Measurements from ENCODE around the gene UNC119.

Gene UNC119

DNA sequence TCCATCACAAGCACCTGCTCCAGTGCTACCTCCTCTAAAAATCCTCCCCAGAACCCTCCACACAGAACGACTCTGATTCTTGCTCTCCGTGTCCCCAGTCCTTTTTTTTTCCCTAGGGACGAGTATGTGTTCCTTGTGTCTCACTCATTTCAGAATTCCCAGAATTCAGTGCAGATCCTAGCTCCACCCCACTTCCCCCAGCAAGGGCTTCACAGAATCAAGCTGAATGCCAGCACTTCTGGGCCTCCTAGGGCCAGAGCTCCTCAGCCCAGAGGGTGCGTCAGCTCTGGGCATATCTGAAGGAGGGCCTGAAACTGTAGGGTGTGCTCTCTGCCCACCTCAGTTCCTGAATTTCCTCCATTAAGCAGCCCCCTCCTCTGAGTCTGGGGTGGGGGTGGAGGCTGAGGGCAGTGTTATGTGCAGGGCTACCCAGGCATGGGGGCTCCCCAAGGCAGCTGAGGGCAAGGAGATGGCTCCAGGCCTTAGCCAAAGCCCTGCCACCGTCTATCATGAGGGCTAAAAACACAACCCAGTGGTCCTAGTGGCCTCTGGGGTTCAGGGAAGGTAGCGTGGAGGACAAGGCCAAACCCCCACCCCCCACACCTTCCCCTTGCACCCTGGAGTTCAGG lies 6.5 kb downstream of the UNC119 start:
- DNase-seq (ENCODE audit: extremely low read depth in 1 of 2, low read depth in 1 of 2) = no peak

DNA sequence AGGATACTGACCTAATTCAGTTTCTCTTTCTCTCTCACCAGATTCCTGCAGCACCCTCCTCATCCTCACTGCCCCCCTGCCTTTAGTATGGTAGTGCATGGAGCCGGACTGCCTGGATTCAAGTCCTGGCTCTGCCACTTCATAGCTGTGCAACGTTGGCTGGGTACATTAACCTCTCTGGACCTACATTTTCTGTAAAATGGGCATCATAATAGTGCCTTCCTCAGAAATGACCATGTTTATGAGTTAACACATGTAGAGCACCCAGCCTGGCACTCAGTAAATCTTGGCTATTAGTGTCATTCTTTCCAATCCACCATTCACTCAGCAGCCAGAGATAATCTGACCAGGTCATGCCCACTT lies 7.3 kb downstream of the UNC119 start:
- no peak for DNase-seq (ENCODE audit: extremely low read depth in 1 of 2, low read depth in 1 of 2)

DNA sequence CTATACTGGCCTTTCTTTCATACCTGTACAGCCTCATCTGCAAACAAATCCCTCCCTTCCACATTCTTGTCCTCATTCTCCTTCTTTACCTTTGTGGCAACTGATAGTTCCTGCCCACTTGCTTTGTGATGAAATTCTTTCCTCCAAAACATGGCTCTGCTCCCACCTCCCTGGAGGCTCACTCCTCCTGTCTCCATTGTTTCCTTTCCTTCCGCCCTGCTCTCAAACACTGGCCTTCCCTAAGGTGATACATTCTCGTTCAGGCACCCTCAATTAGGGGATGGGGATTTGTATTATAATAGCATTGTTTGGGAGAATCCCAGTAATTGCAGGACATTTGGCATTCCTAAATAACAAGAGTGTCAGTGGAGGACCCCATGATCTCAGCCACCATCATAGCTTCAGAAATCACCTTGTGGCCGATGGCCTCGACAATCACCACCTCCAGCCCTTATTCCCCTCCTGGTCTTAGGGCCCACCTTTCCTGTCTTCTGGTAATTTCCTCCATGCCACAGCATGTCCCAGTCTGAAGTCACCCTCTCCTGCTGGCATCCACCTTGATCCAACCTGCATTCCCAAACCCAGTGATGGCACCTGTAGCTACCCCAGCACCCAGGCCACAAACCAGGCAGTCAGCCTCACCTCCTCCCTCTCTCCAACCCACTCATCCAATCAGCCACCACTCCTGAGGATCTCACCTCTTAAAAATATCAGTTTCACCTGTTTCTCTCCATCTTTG lies 7.9 kb downstream of the UNC119 start:
- no peak for DNase-seq (ENCODE audit: extremely low read depth in 1 of 2, low read depth in 1 of 2)

DNA sequence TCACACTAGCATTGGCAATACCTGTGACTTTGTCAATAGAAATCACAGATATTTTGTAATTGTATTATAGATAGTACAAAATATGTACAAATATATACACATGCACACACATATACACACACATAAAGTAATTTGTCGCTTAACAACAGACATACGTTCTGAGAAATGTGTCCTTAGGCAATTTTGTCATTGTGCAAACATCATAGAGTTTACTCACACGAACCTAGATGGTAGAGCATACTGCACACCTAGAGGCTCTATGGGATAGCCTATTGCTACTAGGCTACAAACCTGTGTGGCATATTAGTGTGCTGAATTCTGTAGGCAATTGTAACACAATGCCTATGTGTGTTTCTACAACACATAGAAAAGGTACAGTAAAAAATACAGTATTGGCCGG lies 11.0 kb downstream of the UNC119 start:
- no peak for DNase-seq (ENCODE audit: extremely low read depth in 1 of 2, low read depth in 1 of 2)

DNA sequence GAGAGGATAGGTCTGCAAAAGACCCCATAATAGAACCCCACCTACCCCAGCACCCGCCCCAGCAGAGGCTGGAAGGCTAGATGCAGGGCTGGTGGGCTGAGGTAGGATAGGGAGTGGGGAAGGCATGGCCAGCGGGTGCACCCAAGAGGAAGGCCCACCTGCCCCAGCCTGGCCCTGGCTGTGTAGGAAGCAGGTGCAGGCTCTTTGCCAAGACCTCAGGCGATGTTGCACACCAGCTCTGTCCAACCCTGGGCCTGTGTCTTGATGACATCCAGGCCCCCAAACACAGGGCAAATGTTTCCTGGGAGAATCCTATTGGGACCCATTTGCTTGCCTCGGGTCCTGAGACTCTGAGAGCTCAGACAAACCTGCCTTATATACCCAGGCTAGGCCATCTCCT lies 12.2 kb downstream of the UNC119 start:
- DNase-seq (ENCODE audit: extremely low read depth in 1 of 2, low read depth in 1 of 2) = no peak

DNA sequence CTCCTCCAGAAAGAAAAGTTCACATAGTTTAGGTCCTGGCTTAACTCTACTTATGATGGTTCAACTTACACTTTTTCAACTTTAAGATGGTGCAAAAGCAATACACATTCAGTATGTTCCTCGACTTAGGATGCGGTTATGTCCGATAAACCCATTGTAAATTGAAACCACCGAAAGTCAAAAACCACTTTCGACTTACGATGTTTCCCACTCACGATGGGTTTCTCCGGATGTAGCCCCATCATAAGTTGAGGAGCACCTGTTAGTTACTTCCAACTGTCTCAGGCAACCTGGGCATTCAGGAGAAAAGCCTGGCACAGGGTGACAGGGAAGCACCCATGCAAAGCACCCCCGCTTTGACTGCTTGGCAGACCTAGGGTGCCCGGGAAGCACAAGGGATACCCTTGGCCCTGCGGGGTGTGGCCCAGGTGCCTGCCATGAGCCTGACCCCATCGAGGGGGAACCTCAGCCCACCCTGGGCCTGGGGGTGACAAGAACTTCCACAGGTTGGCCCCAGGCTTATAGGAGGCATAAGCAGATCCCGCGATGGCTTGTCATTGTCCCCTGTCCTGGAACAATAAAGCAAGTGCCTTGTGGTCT lies 14.0 kb downstream of the UNC119 start:
- DNase-seq (ENCODE audit: extremely low read depth in 1 of 2, low read depth in 1 of 2) = no peak

DNA sequence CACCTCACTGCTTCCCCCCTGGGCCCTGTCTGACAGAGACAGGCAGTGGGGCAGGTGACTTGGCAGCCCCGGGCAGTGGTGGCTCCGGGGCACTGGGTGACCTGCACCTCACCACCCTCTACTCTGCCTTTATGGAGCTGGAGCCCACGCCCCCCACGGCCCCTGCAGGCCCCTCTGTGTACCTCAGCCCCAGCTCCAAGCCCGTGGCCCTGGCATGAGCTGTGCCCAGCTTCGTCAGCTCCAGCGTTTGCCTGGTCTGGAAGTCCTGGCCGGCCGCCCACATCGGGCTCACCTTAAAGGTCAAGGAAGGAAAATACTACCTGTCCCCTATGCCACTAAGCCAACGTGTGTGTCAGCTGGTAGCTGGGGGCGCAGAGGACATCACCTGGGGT lies 15.2 kb downstream of the UNC119 start:
- no peak for DNase-seq (ENCODE audit: extremely low read depth in 1 of 2, low read depth in 1 of 2)

DNA sequence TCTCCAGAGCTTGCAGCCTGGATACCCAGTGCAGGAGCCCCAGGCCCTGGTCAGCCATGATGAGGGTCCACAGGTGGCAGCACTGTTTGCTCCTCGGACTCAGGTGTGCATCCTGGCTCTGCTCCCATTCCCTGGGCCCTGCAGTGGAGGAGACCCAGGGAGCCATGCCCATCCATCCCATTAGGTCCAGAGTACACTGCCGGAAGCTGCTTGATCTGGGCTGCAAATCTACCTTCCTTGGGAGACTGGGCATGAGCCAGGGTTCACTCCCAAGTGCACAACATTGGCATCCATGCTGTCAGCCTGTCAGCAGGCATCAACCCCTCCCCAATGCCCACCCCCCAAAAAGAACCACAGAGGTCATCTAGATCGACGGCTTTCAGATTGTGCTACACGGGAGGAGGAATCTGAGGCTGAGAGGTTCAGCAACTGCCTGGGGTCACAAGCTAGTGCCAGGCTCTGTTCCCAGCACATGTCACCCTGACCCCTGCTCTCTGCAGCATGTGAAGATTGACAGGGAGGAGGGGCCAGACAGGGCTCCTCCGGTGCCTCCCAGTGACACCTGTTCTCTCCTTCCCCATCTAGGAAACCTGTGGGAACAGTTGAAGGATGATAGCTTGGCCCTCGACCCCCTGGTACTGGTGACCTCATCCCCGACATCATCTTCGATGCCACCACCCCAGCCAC lies 15.7 kb downstream of the UNC119 start:
- DNase-seq (ENCODE audit: extremely low read depth in 1 of 2, low read depth in 1 of 2) = no peak

DNA sequence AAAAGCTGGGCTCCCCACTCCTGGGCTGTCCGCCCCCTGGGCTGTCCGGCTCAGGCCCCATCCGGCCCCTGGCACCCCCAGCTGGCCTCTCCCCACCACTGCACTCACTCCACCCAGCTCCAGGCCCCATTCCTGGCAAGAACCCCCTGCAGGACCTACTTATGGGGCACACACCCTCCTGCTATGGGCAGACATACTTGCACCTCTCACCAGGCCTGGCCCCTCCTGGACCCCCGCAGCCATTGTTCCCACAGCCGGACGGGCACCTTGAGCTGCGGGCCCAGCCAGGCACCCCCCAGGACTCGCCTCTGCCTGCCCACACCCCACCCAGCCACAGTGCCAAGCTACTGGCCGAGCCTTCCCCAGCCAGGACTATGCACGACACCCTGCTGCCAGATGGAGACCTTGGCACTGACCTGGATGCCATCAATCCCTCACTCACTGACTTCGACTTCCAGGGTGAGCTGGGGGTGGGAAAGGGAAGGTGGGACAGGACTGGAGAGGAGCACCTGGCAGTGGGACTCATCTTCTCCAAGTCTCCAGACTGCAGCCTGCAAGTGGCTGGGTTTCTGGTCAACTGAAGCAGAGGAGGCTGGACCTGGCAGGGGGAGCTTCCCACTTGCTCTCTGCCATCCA lies 17.6 kb downstream of the UNC119 start:
- DNase-seq (ENCODE audit: extremely low read depth in 1 of 2, low read depth in 1 of 2) = no peak

DNA sequence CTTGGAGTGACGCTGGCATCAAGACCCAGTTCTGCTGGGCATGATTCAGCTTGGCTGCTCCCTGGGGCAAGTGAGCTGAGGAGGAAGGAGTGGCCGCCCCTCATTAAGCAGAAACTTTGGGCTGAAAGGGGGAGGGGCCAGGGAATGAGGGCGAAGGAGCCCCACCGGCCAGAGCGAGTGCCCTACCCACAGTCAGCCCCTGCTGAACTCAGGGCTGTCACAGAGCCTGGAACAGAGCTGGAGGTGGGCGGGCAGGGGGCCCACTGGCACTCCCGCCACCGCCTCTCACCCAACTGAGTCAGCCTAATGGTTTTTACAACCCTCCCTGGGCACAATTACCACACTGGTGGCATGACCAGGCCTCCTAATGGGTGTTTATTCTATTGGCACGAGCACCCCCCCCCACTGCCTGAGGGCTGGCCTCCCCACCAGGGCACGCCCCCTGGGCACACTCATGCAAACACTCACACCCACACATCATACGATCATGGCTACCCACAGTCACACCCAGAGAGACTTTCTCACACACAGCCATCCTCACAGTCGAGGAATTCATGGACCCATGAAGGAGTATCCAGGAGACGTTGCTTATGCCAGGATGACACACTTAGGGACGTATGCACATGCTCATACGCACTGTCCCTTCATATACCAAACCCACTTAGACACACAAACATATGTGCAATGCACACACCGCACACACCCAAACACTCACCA lies 19.2 kb downstream of the UNC119 start:
- DNase-seq (ENCODE audit: extremely low read depth in 1 of 2, low read depth in 1 of 2) = no peak

DNA sequence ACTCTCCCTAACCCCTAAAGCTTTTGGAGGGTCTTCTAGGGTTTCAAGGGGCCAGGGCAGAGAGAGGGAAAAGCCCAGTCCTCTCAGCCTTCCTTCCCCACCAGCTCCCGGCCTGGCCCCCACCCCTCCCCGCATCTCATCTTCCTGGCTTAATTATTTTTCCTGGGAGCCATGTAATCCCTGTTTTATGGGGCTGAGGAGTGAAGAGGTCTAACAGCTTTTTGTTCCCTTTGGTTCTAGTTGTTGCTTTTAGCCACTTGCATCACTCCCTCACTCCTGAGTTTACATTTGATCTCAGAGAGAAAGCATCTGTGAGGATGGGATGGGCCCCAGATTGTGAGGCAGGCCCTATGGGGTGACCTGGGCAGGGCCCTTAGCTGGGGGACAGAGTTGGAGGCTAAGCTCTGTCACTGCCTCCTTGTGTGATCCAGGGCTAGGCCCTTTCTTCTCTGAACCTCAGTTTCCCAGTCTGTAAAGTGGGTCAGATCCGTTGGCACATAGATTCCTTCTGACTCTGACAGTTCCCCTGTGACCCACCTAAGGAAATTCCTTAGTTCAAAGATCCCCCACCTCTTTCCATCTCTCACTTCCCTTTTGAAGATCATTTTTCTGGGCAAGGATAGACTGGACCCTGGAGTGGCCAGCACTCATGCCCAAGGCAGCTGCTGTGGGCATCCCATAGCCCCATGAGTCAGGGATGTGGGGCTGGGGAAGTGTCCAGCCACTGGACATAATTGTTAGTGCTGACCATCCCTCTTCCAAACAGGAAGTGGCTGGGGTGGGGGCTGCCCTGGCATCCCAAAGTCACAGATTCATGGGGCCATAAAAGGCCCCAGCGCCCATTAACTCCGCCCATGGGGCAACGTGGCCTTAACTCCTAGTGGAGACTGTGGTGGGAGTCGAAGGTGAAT lies 20.1 kb downstream of the UNC119 start:
- no peak for DNase-seq (ENCODE audit: extremely low read depth in 1 of 2, low read depth in 1 of 2)

DNA sequence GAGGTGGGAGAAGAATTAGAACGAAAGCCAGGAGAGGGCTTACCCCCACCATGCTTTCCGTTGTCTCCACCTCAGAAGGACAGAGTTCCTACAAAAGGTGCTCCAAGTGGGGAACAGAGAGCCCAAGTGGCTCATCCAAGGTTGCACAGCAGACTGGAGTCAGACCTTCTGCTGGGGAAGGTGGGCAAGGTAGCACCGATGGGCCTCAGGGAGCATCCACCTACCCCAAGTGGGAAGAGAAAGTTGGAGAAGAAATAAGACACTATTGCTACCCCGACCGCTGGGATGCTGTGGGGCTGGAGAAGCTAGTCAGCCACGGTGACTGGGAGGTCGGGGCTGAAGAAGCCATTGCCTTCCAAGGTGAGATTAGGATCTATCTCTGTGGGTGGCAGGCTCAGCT lies 21.5 kb downstream of the UNC119 start:
- DNase-seq (ENCODE audit: extremely low read depth in 1 of 2, low read depth in 1 of 2) = no peak

DNA sequence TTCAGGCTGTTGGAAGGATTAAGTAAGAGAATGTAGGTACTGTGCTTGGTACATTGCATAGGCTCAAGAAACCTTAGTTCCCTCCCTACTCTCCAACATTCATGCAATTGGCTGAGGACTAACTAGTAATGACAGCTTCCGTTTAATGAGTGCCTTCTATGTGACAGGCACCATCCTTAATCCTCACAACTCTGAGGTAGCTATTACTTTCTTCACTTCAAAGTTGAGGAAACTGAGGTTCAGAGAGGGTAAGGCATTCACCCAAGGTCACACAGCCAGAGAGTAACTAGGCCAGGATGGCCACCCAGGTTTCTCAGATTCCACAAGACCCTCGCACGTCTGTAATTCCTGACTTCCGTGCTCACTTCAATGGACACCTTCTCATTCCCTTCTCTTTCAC lies 22.2 kb downstream of the UNC119 start:
- DNase-seq (ENCODE audit: extremely low read depth in 1 of 2, low read depth in 1 of 2) = no peak

DNA sequence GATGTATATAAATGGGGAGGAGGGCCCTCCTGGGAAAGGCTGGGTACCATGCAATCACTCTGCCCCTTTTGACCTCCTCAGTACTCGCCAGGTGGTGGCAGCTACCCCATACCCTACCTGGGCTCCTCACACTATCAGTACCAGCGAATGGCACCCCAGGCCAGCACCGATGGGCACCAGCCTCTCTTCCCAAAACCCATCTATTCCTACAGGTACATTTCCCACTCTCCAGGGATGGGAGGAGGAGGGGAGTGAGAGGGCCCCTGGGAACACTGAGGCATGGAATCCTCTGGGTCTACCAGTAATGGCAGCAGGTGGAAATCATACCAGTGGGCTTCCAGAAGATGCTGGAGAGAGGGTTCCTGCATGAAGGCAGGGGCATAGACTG lies 23.4 kb downstream of the UNC119 start:
- DNase-seq (ENCODE audit: extremely low read depth in 1 of 2, low read depth in 1 of 2) = no peak

DNA sequence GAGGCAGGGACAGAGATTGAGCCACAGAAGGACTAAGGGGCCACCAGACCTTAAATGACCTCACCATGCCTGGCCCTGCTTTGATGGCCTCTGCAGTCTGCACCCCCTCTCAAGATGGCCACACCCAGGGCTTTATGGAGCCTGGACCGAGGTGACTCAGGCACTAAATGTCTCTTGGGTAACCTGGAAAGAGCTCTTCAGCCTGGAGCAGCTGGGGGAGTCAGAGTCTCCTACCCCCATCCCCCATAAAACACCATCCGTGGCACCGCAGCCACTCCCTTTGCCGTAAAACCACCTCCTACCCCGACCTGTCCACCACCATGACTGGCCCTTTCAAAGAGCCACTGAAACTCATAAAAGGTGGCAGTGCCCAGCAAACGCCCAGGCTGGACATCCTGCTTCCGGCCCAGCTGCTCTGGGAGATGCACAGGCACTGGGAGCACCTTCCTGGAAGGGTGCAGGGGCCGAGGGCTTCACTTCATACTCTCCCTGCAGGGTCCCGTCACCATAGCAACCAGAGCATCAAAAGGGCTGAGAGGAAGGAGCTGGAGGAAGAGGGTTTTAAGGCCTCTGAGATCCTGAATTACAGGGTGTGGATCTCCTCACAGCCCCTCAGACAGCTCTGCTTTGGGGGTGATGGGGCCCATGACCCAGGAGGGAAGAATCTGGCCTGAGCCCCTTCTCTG lies 24.0 kb downstream of the UNC119 start:
- DNase-seq (ENCODE audit: extremely low read depth in 1 of 2, low read depth in 1 of 2) = no peak

DNA sequence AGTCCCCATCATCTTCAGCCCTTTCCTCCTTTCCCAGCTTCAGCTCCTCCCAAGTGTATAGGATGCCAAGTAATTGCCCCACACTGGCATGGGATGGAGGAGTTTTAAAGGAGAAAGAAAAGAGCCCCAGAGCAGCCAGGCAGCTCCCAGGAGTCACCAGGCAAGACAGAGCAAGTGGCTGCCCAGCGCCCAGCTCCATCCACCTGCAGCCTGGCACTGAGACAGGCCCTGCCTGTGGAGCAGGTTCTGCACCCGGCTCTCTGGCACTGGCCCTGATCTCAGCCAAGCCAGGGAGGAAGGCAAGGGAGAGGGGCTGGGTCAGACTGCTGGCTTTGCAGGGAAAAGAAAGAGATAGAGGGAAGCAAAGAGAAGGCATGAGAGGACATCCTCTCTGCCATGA lies 24.6 kb downstream of the UNC119 start:
- no peak for DNase-seq (ENCODE audit: extremely low read depth in 1 of 2, low read depth in 1 of 2)

DNA sequence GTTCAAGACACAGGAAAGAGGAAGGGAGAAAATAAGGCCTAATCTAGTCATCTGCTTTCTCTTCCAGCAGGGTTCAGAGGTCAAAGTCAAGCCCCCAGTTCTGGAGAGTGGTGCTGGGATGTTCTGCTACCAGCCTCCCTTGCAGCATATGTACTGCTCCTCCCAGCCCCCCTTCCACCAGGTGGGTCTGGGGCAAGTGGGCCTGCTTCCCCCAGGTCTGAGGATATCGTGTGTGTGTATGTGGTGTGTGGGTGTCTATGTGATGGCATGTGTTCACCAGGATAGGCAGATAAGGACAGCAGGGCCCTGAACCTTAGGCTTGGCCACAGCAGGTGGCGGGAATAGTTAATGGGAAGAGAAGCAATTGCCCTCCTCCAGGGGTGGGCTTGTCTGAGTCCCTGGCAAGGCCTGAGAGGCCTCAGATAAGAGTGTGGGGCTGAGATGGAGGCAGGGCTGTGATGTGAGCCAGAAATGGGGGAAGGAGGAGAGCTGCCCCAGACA lies 25.2 kb downstream of the UNC119 start:
- DNase-seq (ENCODE audit: extremely low read depth in 1 of 2, low read depth in 1 of 2) = no peak

DNA sequence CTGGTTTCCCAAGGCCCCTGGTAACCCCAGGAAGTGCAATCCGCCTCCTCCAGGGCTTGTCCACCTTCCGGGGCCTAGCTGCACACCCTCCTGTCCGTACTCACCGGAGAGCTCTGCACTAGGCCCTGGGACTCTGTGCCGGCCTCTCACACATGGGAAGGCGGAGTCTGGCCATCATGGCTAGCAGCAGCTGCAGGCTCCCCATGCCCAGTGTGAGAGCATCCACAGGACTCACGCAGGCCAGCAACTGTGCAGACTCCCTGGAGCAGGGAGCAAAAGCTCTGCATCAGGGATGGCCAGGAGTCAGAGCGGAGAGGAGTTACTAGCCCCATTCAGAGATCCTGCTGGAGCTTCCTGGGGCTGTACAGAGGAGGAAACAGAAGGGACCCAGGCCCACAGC lies 26.0 kb downstream of the UNC119 start:
- no peak for DNase-seq (ENCODE audit: extremely low read depth in 1 of 2, low read depth in 1 of 2)

Measured in activated CD8-positive, alpha-beta memory T cell treated with anti-CD3 and anti-CD28 coated beads for 1 hour (primary cell).